Measurements from ENCODE around the gene STARD3. TPM values are rescaled to one million over a fixed set of nuclear protein-coding genes. Genes with fewer than 3 reads are reported as not detected.

STARD3 gene
- total and polyA plus RNA-seq, 2 donors (not counting 3 experiments of a cell fraction or from before 2014, with no cell fraction given), result 51.0 to 75.7 TPM

GRCh38 chr17:39687101-39687545 lies 50.2 kb downstream of the STARD3 start:
- CTCF ChIA-PET, result interaction anchor here (1.5 to 2.1 kb wide), 2 partner anchors 33 to 43 kb away, joined by 5 to 12 read pairs; partner anchors contain the start of gene MIEN1
- Histone ChIP-seq H4K20me1 (replicated peaks; ENCODE audit: control insufficient read depth, extremely low read depth, insufficient read depth, low read length) (no peaks in the 10 kb centered on the region), H3K36me3 (ENCODE audit: control insufficient read depth in 2 of 2, extremely low read depth in 1 of 2, insufficient read depth in 2 of 2, low read length in 2 of 2) (no peaks in the 10 kb centered on the region), H2AFZ (ENCODE audit: low read depth, low read length) (peak overlapping the region; percentile 84), H3K9me1 (replicated peaks; ENCODE audit: control insufficient read depth, extremely low read depth, insufficient read depth, low read length) (no peaks in the 10 kb centered on the region), H3K9me3 (replicated peaks; ENCODE audit: control insufficient read depth, insufficient read depth, low read length) (no peaks in the 10 kb centered on the region), H3K4me1 (ENCODE audit: control insufficient read depth, extremely low read depth, insufficient read depth, low read length) (peaks cover 9% of the 10 kb centered on the region), H3K27me3 (ENCODE audit: control insufficient read depth in 2 of 2, insufficient read depth in 2 of 2, low read length in 2 of 2) (no peaks in the 10 kb centered on the region), H3K4me3 (replicated peaks in 1 of 3; ENCODE audit: insufficient read depth in 1 of 3, low read depth in 1 of 3, low read length in 3 of 3) (no peak overlapping the region), H3K79me2 (ENCODE audit: control insufficient read depth, insufficient read depth, low read length) (no peaks in the 10 kb centered on the region), H3K4me2 (ENCODE audit: insufficient read depth, low read length) (peak overlapping the region; percentile 13), H3K27ac (ENCODE audit: insufficient read depth, low read depth, low read length) (no peak overlapping the region), H3K9ac (replicated peaks; ENCODE audit: extremely low read depth, insufficient read depth, low read length) (no peak overlapping the region)
- POLR2A ChIA-PET, result no interaction called here
- FAIRE-seq (no peak), DNase-seq (ENCODE audit: low read depth, low spot score) (no peak)
- no TSS peak for BruUV-seq (replicated peaks)
- TF ChIP-seq EZH2 (IDR thresholded peaks at IDR 0.05; ENCODE audit: borderline replicate concordance, low read depth, low read length, severe bottlenecking), result no peak
- TF ChIP-seq POLR2AphosphoS5 (IDR thresholded peaks at IDR 0.05; ENCODE audit: insufficient read depth, low read depth, low read length), result no peak
- TF ChIP-seq POLR2A (IDR thresholded peaks at IDR 0.05; ENCODE audit: low read depth, low read length), result no peak
- TF ChIP-seq JUN (IDR thresholded peaks at IDR 0.05; ENCODE audit: borderline replicate concordance, insufficient read depth, insufficient read length, low read depth), result no peak
- no peak for TF ChIP-seq MAX (IDR thresholded peaks at IDR 0.05; ENCODE audit: insufficient read depth, insufficient read length)
- TF ChIP-seq MYC (IDR thresholded peaks at IDR 0.05; ENCODE audit: low read depth, low read length), result no peak
- TF ChIP-seq GATA2 (IDR thresholded peaks at IDR 0.05; ENCODE audit: insufficient read depth, insufficient read length, low read depth, low read length), result no peak
- no peak for TF ChIP-seq FOS (IDR thresholded peaks at IDR 0.05; ENCODE audit: borderline replicate concordance, insufficient read depth, low read length)
- TF ChIP-seq, protein P1, sequence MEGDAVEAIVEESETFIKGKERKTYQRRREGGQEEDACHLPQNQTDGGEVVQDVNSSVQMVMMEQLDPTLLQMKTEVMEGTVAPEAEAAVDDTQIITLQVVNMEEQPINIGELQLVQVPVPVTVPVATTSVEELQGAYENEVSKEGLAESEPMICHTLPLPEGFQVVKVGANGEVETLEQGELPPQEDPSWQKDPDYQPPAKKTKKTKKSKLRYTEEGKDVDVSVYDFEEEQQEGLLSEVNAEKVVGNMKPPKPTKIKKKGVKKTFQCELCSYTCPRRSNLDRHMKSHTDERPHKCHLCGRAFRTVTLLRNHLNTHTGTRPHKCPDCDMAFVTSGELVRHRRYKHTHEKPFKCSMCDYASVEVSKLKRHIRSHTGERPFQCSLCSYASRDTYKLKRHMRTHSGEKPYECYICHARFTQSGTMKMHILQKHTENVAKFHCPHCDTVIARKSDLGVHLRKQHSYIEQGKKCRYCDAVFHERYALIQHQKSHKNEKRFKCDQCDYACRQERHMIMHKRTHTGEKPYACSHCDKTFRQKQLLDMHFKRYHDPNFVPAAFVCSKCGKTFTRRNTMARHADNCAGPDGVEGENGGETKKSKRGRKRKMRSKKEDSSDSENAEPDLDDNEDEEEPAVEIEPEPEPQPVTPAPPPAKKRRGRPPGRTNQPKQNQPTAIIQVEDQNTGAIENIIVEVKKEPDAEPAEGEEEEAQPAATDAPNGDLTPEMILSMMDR (IDR thresholded peaks at IDR 0.05; ENCODE audit: extremely low read depth in 1 of 2, insufficient read depth in 1 of 2, low read depth in 1 of 2, low read length in 2 of 2), result no peak
- intact Hi-C loops (cut with micrococcal nuclease), result no loop called here
- dilution Hi-C loops (cut with MboI; ENCODE audit: extremely low pct_ligation_motif_present, low sequenced_read_pairs), result no loop called here

Data from endothelial cell of umbilical vein (primary cell).